GM18868 (cell line): ENCODE data around the gene PTPN23.

Experiments used
- ATAC-seq: cut with Tn5 transposase; IDR thresholded peaks from one replicate; pipeline ENCODE4 v1.9.1; 2021; ENCODE audit warnings: mild to moderate bottlenecking, moderate library complexity; ENCODE audit not compliant: unreplicated experiment

Gene PTPN23

DNA sequence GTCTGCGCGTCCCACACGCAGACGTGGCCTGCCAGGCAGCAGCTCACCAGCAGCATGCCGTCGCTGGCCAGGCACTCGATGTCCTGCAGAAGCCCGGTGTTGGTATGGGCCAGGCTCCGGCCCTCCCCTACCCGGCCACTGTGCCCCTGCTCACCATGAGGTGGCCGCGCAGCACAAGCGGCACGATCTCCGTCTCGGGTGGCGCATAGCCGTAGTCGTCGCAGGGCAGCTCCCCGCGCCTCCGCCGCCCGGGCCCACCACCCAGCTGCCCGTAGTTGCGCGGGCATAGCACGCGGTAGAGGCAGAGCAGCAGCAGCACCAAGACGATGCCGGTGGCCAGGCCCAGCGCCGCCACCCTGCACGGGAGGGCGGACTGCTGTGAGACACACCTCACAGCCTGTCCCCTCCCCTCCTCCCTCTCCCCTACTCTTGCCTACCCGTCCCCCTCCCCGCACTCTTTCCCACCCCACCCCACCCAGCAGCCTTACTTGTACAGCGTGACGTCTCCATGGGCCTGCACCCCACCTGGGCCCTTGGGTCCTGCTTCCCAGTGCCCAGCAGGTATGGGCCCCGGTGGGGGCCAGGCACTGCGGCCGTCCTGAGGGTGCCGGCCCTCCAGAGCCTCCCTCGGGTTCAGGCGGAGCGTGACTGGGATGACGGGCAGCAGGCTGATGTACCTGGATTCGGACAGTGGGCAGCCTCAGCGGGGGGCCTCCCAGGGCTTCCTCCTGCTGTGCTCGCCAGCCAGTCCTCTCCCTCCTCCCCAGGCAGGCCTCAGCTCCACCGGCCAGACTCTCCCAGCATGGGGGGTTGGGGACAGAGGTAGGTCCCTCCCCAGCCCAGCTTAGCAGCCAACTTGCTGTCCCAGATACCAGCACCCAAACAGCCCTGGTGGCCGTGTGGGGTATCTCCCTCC is 37.6 kb downstream of the PTPN23 start:
- ATAC-seq, result no peak

DNA sequence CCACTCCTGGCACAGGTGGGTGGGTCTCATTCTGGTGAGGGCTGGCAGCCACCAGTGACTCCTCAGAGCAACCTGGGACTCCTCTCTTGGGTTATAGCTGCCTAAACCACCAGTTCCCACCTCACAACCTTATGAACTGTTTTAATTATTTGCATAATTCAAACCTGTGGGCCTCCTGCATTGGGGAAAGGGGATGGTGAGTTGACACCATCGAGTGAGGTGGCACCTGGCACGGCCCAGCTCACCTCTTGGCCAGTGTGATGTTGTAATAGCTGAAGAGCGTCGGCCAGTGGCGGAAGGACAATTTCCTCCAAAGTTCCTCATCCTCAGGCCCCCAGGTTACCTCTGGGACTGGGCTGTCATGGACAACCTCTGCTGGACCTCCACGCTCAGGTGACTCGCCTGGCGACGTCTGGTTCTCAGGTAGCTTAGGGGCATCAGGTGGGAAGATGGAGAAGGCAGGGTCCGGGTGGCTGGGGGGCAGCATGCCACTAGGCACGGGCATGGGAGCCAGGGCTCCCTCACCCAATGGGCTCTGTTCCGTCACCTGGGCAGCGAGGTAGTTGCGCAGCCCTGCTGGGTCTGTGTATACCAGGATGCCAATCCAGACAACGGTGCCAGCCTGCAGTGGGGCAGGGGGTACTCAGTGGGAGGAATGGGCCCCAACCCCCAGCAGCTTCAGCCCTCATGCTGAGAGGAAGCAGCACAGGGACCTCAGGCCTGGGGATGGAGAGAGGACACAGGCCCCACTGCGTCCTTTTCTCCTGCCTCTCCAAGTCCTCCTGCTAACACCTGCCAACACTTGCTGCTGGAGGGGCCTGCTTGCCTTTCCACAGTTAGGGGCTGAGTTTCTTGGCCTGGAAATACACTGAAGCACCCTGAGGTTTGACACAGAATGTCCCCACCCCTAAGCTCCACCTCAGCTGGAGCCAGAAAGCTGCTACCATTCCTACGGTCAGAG is 38.5 kb downstream of the PTPN23 start:
- ATAC-seq, result no peak

DNA sequence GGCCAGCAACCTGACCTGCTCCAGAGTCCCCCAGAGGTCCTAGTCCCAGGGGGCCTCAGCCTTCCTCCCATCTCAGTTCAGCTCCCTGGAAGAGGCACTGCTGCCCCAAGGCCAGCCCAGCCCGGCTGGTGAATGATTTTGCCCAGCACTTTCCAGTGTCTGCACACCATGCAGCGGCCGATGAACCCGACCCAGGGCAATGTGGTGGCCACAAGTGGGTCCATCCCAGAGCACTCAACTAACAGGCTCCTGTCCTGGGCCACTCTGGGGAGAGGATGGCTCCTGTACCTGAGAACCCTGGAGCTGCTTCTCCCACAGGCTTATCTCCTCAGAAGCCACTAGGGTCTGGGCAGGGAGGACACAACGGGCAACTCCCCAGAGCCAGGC is 39.2 kb downstream of the PTPN23 start:
- ATAC-seq, result no peak

DNA sequence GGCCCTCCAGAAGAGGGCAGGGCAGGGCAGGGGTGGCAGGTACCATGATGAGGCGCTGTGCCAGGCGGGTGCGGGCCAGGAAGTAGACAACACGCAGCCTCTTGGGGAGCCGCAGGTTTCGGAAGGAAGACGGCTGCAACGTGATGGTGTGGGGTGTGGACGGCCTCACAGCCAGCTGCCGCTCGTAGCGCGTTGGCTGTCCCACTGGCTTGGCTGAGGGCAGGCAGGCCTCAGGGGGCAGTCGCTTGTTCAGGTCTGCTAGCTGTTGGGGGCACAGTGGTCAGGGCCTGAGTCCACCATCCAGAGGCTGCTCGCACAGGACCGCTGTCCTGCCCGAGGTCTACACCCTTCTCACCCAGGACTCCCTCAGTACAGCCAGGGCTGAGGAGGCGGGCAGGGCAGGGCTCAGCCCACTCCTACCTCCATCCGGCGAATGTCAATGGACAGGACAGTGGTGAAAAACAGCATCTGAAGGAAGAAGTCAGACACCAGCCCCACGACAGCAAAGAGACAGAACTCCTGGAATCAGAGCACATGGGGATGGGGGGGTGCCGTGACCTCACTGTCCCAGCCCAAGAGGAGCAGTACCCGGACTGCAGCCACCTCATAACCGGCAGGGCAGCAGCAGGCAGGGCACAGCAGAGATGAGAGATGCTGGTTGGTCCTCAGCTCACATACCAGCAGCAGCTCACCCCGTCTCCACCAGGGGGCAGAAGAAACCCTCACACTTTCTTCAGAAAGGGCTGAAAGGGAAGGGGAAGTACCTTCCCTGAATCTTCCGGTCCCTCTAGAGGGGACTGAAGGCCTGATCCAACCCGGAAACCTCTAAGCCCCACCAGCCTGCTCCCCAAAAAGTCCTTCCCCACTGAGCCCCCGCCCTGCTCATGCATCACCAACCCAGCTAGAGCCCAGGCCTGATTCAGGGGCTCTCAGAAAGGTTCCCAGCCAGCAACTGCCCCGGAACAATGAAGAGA is 40.0 kb downstream of the PTPN23 start:
- ATAC-seq, result peak; percentile 85

DNA sequence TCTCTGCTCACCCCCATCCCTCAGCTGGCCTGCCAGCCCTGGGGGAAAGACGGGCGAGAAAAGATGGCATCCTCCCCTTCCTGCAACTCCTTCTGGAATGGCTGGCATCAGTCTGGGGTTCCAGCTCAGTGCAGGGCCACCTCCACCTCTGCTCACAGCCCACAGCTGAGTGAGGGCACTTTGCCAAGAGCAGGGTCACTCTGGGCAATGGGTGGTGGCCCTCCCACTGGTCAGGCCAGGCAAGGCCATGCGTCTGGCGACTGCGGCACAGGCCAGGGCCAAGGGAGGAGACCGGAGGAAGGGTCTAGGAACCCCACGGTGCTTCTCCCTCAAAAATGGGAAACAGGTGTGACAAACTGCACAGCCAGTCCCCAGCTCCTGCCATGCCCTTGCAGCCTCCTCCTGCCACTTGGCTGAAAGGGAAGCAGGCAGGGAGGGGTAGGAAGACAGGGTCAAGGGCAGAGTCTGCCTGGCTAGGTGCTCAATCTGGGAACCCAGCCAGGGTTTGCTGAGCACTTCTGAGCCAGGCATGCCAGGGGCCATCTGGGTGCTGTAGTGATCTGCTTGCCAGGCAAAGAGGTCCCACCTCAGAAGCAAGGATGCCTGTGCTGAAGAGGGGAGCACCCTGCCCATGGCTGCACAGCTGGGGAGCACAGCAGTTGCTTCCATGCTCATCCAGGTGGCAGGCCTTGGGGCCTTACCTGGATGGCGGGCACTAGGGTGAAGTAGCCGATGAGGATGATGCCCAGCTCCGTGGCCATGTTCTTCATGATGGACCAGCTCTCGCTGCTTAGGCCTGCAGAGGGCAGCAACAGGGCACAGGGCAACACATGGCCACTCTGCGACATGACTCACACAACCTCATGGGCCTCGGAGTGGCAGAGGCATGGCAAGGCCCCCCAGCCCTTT is 41.2 kb downstream of the PTPN23 start:
- no peak for ATAC-seq

DNA sequence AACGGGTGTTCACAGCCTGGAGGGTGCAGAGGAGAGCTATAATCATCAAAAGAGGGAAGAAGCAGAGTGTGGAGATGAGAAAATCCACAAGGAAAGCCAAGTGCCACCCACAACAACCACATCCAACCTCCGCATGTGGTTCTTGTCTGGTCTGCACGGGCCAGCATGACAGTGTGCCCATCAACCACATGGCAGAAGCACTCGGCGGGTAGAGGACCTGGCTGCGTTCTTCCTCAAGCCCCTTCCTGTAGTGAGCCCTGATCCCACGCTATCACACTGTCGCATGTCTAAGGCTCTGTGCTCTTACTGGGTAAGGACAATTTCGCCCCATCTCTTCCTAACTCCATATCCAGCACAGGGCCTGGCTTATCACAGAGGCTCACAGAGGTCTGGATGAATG is 41.9 kb downstream of the PTPN23 start:
- ATAC-seq, result no peak

DNA sequence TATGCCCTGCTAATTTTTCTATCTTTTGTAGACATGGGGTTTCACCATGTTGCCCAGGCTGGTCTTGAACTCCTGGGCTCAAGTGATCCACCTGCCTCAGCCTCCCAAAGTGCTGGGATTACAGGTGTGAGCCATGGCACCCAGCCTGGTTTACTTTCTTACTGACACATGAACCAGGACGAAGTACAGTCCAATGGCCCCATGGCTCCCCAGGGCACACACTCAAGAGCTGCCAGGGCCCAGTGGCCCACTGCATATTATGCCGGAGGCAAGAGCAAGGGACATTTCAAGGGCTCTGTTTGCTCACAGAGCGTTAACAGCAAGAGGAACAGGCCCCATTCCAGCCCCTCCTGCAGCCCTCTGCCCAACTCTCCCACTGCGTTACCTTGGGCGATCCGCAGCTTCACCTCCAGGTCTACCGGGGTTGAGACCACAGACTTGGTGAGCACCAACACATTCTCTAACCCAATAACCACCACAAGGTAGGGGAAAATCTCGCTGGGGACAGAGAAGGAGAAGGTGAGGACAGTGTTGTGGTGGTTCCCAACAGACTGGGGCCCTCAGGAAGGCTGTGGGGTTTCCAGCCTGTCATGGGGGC is 42.8 kb downstream of the PTPN23 start:
- ATAC-seq, result no peak

DNA sequence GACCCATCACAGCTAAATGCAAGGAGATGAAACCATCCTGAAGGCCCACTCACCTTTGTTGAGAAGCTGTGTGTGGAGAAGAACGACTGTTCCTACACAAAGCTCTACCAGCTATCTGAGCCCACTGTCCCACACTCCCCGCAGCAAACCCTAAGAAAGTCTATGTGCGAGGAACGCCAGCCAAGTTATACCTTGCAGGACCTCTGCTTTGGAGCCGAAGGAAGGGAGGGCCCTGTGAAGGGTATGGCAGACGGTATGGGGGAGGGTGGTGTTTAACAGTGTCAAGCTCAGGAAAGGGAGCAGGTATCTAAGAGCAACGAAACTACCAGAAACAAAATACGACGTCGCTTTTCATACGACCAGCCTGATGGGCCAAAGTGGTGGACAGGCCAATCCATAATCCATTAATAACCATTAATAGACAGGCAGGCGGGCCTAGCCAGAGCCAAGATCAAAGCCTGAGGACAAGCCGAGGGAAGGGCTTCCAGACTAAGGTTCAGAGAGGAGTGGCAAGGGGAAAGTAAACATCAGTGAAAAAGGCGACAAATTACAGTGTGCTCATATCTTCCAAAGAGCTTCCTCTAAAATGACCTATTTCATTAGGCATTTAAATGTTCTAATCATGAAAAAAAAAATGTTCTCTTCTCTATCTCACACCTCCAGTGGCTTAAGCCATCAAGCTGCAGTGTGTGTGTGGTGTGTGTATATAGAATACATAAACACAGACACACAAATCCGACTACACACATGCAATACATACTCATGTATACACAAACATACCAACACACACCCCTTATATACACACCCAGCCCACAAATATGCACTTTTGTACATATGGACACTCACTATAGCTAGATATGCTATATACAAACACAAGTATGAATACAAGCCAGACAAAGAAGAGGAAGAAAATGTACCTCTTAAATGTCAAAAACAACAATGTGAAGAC is 43.9 kb downstream of the PTPN23 start:
- no peak for ATAC-seq

DNA sequence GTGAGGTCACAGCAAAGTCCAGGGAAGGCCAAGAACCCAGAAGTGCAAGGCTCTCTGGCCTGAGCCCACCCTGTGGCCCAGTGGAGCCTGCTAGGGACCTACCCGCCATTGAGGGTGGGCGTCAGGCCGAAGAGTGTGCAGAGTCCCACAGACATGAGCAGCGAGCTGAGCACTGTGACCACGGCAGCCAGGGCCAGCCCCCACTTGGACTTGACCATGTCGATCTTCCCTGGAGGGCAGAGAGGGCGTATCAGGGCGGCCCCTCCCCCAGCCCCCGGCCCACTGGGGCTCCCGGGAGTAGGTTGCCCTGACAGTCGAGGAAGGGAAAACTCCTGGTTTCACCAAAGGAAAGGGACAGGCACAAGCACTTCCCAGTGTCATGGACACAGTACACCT is 44.6 kb downstream of the PTPN23 start:
- ATAC-seq, result no peak

DNA sequence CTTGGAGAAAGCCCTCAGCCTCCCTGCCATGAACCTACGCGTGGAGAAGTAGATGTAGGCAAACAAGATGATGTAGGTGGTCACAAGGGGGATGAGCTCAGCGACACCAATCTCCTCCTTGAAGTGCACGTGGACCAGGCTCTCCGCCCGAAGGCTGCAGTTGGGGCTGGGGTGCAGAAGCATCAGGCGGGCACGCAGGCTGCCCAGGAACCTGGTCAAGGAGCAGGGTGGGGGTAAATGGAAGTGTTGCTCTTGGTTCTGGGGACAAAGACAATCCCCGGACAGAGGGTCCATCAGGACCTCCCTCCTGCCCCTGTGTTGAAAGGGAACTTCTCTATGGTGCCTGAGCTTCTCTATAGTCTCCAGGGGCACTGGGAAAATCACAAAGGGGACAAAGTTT is 45.1 kb downstream of the PTPN23 start:
- no peak for ATAC-seq

DNA sequence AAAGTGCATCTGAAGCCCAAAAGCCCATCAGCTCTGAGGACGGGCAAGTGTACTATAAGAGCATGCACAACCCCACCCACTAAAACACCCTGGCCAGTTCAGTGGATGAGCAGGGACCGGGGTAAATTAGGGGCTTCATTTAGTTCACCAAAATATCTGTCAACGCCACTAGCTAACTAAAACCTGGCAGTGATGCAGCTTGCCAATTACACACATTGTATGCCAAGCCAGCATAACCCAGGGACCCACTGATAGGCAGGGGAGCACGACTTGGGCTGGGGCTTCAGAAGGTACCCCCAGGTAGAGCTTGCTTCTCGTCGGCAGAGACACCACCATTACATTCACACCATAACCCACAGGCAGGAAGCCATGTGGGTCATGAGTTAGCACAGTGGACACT is 47.0 kb downstream of the PTPN23 start:
- no peak for ATAC-seq

DNA sequence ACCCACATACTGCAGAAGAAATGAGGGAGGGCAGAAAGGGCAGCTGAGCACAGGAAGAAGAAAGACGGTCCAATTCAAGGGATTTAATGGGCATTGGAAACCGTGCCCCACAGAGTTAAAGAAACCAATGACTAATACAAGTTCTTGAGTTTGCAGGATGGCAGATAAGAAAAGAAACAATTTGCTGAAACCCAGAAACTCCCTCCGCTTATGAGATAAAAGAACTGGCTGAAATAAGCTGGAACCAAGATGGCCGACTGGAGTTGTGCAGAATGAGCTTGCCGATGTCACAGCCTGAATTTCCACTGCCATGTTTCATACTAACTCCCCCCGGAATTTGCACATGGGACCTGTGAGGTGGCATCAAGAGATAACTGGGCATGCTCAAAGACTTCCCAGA is 47.8 kb downstream of the PTPN23 start:
- no peak for ATAC-seq

DNA sequence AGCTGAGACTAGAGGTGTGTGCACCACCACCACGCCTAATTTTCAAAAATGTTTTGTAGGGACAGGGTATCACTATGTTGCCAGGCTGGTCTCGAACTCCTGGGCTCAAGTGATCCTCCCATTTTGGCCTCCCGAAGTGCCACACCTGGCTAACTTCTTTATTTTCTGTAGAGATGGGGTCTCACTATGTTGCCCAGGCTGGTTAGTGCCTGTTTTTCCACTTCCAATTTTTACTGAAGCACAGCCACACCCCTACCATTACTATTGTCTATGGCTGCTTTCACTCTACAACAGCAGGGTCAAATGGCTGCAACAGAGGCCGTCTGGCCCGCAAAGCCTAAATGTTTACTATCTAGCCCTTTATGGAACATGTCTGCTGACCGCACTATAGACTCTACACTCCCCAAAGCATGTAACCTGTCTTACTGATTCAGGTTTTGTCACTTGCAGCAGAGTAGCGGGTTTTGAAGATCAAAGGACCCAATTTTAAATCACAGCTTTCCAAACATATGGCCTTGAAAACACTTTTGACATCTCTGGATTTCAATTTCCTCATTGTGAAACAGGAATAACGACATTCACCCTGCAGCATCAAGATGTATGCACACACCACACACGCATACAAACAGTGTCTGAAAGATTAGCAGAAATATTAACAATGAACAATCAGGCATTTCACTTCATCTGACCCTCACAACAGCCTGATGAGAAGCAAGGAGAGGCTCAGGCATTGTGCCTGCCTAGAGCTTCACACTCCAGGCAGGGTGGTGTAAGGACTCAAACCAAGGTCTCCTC is 48.9 kb downstream of the PTPN23 start:
- no peak for ATAC-seq

DNA sequence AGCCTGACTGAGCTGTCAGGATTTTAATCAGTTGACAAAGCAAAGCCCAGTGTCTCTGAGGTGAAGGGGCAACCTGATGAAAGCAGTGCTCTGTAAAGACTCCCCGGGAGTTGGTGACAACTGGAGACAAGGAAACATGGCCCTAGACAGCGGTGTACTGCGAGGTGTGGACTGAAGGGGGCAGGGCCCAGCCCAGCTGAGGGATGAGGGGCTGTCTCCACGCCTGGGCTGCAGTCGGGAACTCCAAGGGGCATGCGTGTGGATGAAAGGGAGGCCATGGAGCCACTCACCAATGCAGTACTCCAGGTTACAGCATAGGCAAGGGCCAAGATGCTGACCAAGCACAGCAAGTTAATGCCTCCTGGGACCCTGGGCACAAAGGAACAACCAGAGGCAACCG is 49.8 kb downstream of the PTPN23 start:
- no peak for ATAC-seq

DNA sequence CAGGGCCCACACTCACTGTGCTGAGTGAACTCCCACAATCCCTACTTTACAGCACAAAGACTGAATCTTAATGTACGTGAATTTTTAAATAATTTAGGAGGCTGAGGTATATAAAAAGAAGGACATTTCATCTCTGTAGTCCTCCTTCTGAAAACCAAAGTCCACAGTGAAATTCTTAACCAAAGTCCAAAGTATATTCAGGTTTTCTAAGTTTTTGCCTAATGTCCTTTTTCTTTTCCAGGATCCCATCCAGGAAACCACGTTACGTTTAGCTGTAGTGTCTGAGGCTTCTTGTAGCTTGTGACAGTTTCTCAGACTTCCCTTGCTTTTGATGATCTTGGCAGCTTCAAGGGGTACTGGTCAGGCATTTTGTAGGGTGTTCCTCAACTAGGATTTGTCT is 50.4 kb downstream of the PTPN23 start:
- ATAC-seq, result no peak

DNA sequence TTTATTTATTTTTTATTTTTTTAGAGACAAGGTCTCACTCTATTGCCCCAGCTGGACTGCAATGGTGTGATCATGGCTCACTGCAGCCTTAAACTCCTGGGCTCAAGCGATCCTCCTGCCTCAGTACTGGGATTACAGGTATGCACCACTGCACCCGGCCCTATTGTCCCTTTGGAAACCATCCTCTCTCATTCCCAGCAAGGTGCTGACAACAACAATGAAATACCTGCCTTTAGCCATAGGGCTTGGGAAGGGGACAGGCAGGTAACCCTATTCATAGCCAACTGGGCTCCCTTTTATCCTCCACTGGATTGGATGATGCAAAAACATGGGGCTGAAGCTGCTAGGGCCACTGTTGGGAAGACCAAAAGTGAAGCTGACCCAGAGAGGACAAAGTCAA is 51.9 kb downstream of the PTPN23 start:
- no peak for ATAC-seq

DNA sequence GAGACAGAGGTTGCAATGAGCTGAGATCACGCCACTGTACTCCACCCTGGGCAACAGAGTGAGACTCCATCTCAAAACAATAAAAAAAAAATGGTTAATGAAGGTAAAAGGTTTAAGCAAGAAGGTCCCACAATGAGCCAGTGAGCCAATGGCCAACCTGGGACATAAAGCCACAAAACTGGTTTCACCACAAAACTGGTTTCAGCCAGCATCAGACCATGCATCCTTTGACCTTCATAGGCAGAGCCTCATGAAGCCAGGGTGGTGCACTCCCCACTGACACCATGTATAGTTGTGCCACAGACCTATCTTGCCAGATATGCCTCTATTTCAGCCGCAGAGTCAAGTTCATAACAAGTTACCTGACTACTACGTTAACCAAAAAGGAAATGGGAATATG is 53.0 kb downstream of the PTPN23 start:
- no peak for ATAC-seq
